ENCODE measurements around the gene INF2.

Gene INF2

DNA sequence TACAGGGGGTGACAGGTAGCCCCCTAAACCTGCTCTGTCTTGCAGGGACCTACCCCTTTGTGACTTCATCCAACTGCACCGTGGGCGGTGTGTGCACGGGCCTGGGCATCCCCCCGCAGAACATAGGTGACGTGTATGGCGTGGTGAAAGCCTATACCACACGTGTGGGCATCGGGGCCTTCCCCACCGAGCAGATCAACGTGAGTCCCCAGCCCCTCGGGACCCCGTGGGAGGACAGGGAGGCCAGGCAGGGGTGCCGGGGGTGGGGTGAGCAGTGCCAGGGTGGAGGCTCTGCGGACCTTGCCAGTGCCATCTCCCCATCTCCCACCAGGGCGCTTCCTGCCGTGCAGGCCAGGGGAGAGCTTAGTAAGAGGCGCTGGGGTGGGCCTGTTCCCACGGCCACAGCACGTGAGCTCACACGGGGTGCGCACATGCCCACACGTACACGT lies 52.4 kb downstream of the INF2 start:
- TF ChIP-seq, protein P1, sequence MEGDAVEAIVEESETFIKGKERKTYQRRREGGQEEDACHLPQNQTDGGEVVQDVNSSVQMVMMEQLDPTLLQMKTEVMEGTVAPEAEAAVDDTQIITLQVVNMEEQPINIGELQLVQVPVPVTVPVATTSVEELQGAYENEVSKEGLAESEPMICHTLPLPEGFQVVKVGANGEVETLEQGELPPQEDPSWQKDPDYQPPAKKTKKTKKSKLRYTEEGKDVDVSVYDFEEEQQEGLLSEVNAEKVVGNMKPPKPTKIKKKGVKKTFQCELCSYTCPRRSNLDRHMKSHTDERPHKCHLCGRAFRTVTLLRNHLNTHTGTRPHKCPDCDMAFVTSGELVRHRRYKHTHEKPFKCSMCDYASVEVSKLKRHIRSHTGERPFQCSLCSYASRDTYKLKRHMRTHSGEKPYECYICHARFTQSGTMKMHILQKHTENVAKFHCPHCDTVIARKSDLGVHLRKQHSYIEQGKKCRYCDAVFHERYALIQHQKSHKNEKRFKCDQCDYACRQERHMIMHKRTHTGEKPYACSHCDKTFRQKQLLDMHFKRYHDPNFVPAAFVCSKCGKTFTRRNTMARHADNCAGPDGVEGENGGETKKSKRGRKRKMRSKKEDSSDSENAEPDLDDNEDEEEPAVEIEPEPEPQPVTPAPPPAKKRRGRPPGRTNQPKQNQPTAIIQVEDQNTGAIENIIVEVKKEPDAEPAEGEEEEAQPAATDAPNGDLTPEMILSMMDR (IDR thresholded peaks at IDR 0.05; ENCODE audit: low read depth, low read length): no peak
- Histone ChIP-seq H3K27me3 (no peaks in the 10 kb centered on the region), H3K9me3 (no peaks in the 10 kb centered on the region), H3K36me3 (no peaks in the 10 kb centered on the region), H3K4me3 (ENCODE audit: low read depth, low read length) (no peak overlapping the region), H3K4me1 (no peaks in the 10 kb centered on the region)
- no peak for DNase-seq

DNA sequence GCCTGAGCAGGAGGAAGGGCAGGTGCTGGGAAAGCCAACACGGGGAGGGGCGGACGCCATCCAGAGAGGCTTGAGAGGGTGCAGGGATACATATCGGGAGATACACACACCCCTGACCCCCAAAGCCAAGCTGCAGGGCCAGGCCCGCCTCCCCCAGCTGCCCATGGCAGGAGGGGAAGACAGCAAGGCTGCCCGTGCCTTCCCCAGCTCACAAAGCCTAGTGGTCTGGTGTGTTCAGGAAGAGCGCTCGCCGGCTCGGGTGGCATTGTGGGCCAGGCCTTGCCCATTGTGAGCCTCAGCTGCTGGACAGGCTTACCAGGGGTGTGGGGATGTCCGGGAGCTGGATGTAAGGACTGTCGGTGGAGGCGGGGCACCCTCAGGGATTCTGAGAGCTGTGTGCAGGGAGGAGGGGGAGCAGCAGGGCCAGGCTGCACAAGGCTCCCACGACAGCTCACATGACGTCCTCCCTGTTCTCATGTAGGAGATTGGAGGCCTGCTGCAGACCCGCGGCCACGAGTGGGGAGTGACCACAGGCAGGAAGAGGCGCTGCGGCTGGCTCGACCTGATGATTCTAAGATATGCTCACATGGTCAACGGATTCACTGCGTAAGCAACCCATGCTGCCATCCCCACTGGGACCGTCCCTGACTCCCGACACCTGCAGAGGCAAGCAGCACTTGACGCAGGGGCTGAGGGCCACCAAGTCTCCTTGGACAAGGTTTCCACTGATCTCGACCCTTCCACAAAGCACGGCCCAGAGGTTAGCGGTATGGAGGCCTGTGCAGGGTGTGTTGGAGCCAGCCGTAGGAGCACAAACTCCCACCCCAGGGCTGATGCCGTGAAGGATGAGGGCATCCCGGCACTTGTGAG lies 53.4 kb downstream of the INF2 start:
- H3K36me3 ChIP-seq: no peaks in the 10 kb centered on the region
- DNase-seq: no peak
- no peaks in the 10 kb centered on the region for H3K27me3 ChIP-seq
- H3K4me1 ChIP-seq: no peaks in the 10 kb centered on the region
- H3K9me3 ChIP-seq: no peaks in the 10 kb centered on the region
- no peak overlapping the region for H3K4me3 ChIP-seq (ENCODE audit: low read depth, low read length)
- TF ChIP-seq, protein P1 (IDR thresholded peaks at IDR 0.05; ENCODE audit: low read depth, low read length): no peak

DNA sequence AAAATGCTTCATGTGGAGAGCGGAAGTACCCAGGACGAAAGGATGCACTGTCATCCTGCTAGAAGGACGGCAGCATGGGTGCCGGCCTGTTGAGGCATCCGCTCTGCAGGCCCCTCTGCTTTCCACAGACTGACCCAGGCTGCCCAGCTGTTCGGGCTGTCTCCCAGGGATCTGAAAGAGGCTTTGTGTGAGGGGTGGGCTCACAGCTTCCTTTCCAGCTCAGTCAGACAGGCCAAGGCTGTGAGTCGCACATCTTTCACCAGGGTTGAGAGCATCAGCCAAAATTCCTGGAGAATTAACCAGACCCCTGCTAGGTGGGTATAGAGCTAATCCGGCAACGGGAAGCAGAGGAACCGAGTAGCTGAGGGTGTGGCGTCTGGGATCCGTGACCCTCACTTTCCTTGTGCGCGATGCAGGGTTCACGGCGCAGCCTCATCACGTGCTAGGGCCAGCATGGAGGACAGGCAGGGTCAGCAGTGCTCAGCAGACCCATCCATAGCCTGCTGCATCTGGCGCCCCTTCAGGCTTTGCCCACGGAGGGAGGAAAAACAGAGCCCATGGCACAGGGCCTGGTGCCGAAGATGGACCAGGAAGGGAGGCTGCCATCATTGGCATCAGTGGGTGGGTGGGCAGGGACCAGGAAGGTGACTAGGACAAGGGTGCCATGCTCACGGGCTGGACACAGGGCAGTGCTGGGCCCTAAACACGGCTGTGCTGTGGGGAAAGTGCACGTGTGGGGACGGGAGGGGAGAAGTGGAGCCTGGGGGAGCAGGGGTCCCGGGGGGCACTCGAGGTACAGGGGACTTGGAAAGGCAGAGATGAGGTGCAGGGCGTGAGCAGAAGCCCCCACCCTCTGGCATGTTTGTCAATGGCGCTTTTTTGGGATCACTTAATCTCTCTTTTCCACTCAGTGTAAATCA lies 54.3 kb downstream of the INF2 start:
- Histone ChIP-seq H3K9me3 (no peaks in the 10 kb centered on the region), H3K27me3 (no peaks in the 10 kb centered on the region), H3K36me3 (no peaks in the 10 kb centered on the region), H3K4me3 (ENCODE audit: low read depth, low read length) (no peak overlapping the region), H3K4me1 (no peaks in the 10 kb centered on the region)
- no peak for DNase-seq
- TF ChIP-seq, protein P1 (IDR thresholded peaks at IDR 0.05; ENCODE audit: low read depth, low read length): no peak

DNA sequence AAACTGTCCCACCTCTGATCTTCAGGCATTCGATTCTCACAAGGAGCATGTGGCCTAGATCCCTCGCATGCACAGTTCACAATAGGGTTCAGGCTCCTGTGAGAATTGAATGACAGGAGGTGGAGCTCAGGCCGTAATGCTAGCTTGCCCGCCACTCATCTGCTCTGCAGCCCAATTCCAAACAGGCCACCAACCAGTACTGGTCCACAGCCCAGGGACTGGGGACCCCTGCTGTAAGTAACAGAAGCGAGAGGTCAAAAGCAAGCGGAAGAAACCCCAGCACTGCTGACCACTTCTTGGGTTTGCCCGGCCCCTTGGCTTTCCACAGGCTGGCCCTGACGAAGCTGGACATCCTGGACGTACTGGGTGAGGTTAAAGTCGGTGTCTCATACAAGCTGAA lies 55.1 kb downstream of the INF2 start:
- Histone ChIP-seq H3K27me3 (no peaks in the 10 kb centered on the region), H3K36me3 (no peaks in the 10 kb centered on the region), H3K9me3 (no peaks in the 10 kb centered on the region), H3K4me1 (no peaks in the 10 kb centered on the region), H3K4me3 (ENCODE audit: low read depth, low read length) (no peak overlapping the region)
- no peak for DNase-seq
- TF ChIP-seq, protein P1 (IDR thresholded peaks at IDR 0.05; ENCODE audit: low read depth, low read length): no peak

DNA sequence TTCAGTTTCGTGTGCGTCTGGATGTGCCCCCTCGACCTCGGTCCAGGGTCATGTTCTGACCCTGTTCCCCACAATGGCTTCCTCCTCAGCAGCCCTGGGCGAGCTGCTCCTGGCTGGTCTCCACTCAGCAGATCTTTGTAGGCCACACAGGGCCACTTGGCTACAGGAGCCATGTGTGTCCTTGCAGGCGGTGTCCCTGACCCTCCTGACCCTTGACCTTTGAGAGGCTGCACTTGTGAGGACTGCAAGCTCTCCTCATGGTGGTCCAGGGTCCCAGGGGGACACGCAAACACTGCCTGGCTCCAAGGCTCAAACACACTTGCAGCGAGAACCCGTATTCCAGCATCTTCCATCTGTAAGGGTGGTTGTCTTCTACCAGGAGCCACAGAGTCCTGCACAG lies 56.0 kb downstream of the INF2 start:
- Histone ChIP-seq H3K4me3 (ENCODE audit: low read depth, low read length) (no peak overlapping the region), H3K36me3 (no peaks in the 10 kb centered on the region), H3K27me3 (no peaks in the 10 kb centered on the region), H3K4me1 (no peaks in the 10 kb centered on the region), H3K9me3 (no peaks in the 10 kb centered on the region)
- DNase-seq: no peak
- TF ChIP-seq, protein P1 (IDR thresholded peaks at IDR 0.05; ENCODE audit: low read depth, low read length): no peak

All from BE2C (cell line).